GM12873 (cell line): ENCODE measurements around the gene CCNG2.

Source experiments
- TF ChIP-seq, protein P1 (sequence below): IDR thresholded peaks from 2 replicates; pipeline ENCODE4 v1.5.1; 2012; ENCODE audit warnings: low read depth, mild to moderate bottlenecking, moderate library complexity, low read length, control low read depth; ENCODE audit not compliant: insufficient read depth; ENCODE audit errors: missing control alignments

CCNG2 gene

DNA sequence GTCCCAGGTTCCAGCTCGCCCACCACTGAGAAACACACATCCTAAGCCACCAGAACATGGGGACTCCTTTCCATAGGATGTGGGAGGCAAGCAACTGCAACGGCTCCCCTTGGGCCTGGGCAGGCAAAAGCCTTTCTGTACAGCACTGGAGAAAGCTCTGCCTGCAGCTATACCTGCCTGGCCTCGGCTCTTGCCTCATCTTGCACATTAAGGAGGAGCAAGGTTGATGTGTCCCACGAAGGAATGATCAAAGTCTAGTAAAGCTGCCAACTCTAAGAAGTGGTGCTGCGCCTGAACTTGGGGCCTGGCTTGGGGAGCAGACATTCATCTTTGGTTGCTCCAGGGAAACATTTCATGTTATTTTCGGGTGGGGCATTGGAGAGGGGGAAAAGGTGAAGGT, 19.6 kb downstream of the CCNG2 start:
- TF ChIP-seq, protein P1, sequence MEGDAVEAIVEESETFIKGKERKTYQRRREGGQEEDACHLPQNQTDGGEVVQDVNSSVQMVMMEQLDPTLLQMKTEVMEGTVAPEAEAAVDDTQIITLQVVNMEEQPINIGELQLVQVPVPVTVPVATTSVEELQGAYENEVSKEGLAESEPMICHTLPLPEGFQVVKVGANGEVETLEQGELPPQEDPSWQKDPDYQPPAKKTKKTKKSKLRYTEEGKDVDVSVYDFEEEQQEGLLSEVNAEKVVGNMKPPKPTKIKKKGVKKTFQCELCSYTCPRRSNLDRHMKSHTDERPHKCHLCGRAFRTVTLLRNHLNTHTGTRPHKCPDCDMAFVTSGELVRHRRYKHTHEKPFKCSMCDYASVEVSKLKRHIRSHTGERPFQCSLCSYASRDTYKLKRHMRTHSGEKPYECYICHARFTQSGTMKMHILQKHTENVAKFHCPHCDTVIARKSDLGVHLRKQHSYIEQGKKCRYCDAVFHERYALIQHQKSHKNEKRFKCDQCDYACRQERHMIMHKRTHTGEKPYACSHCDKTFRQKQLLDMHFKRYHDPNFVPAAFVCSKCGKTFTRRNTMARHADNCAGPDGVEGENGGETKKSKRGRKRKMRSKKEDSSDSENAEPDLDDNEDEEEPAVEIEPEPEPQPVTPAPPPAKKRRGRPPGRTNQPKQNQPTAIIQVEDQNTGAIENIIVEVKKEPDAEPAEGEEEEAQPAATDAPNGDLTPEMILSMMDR: no peak

DNA sequence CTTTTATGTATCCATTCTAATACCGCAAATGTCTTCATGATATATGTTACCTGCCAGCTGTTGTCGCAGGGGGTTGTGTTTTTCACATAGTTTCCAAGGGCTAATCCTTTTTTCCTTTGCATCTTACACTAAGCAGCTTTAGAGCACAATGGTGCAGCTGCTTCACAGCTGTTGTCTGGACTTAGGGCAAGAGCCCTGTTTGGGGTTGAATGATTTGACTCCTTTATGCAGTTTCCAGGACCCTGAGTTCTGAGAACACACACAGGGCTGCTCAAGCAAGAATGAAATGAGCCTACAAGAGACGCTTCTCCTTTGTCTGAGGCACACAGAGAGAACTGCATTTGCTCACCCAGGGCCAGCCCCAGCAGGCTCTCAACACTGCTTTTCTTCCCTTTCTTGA, 20.2 kb downstream of the CCNG2 start:
- TF ChIP-seq, protein P1: no peak

DNA sequence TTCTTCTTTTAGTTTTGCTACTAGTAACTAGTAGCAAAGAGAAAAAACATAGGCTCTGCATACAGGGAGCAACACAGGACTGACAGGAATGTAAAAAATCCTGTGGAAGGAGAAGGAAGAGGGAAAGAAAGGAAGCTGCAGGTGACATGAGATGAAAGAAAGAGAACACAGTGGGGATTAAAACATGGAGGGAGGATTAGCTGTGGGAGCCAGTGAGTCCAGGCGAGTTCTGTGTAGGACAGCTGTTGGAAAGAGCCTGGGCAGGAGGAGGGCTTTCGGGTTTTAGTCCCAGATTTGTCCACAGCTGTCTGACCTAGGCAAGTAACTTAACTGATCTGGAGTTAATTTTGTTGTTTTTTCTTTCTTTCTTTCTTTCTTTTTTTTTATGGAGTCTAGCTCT, 21.6 kb downstream of the CCNG2 start:
- TF ChIP-seq, protein P1: no peak

DNA sequence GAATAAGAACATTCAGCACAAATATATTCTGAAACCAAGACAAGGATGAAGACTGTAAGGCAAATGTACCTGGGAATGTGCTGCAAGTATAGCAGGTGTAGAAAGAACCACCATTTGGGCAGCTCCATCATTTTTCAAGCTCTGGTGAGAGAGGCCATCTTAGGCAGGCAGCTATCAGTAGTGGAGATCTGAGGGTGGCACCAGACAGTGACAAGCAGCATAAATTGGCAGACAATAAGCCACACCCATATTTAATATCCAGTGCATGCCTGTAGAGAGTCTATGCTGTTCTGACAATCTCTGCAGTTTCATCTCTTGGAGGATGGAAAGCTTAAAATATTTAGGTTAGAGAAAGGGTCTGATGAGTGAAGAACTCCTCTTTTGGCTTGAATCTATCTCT, 22.5 kb downstream of the CCNG2 start:
- TF ChIP-seq, protein P1: no peak

DNA sequence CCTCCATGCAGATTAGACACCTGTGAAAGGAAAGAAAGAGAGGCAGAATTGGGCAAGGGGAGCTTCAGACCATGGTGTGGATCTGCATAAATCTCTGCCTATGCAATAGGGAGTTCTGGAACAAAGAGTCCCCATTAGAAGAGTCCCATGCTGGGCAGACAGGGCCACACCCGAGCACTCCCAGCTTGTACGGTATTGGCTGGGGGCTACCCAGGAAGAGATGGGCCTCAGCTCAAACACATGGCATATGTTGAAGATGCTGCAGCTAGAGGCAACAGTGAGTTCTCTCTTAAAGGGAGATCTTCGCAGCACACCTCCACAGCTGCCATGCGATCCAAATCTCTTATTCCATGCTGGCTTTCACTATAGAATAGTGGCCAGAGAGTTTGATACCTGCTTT, 24.7 kb downstream of the CCNG2 start:
- TF ChIP-seq, protein P1: no peak

DNA sequence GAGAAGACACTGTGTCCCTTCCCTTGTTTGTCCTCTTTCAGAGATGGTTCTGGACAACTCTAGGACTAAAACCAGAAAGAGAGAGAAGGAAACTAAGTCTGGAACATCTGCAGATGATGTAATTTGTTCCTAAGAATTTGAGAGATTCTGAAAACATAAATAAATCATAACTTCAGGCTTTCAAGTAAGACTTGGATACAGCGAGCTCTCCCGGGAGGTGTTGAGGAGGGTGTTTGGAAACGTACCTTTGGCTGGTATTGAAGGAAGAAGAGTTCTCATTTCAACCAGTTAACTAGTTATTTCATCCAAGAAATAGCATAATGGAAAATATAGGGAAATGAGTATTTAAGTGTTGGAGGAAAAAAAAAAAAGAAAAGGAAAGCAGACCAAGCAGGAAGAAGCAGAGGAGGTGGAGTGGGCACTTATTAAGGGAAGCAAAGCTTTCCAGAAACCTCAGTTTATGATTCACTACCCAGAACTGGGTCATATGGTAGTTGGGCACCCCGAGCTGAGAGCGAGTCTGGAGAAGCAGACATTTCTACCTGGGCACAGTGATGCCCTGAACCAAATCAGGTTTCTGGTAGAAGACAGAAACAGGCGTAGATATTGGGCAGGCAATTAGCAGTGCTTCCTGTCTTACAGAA, 26.9 kb downstream of the CCNG2 start:
- TF ChIP-seq, protein P1: no peak

DNA sequence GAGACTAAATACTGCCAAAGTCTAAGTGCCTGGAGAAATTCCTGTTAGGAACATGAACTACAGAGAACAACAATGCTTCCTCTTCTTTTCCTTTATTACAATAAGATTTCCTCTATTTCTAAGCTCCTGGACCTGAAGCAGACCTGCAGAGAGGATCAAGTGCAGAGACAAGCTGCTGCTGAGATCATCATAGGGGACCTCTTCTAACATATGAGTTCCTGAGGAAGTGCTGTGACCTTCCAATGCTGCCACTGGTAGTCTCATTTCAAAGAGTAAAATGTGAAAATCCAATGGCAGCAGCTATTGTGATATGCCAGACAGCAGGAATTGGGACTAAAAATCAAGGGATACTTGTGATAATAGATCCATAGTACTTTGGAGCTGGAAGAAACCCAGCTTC, 28.0 kb downstream of the CCNG2 start:
- TF ChIP-seq, protein P1: no peak

DNA sequence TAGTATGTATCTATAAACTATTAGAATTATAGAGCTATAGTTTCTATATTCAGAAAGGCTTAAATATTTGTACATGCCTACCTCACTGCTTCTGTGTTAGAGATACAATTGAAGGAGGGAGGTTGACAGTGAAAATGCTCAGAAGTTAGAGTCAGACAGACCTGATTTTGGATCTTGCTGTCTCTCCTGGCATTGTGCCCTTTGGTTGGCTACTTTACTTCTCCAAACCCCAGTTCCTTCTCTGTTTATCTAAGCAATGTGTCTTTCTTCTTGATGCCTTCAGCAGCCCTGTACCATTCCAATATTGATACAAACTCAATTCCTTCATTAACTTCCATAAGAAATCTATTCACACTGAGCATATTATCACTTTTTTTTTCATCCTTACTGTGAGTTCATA, 28.7 kb downstream of the CCNG2 start:
- TF ChIP-seq, protein P1: no peak
